ENCODE measurements around the gene FCN1. TPM values are rescaled to one million over a fixed set of nuclear protein-coding genes. Genes with fewer than 3 reads are reported as not detected.

FCN1 gene
- total RNA-seq, 1 experiment from 2014 or later, result not detected

DNA sequence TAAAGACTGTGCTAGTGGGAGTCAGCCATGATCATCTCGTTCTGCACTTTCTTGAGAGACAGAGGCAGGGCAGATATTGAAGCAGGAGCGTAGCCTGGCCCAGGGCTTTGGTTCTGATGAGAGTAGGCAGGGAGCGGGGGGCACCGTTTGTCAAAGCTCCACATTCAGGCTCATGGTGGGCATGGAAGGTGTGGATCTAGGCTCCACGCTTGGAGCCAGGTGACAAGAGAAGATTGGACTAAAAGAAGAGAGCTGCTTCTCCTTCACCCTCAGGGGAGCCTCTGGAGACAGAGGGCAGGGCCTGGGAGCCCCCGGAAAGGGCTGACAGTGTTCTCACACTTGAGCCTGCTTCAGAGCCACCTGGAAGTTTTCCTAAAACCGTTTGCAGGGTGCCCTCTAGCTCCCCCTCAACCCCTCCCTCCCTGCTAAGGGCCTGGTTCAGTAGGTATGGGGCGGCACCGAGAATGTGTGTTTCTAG is 61.8 kb downstream of the FCN1 start:
- Histone ChIP-seq H3K9me3 (ENCODE audit: low read length) (no peaks in the 10 kb centered on the region), H3K9me2 (replicated peaks; ENCODE audit: low read length) (no peaks in the 10 kb centered on the region), H3K36me3 (ENCODE audit: low read depth, low read length) (no peaks in the 10 kb centered on the region), H3F3A (ENCODE audit: low read length, unreplicated experiment) (no peaks in the 10 kb centered on the region), H3K4me3 (ENCODE audit: low read length) (no peak overlapping the region), H3K27ac (ENCODE audit: low read length) (no peak overlapping the region), H4K20me1 (ENCODE audit: low read length) (no peaks in the 10 kb centered on the region), H2AFZ (ENCODE audit: low read length) (no peak overlapping the region), H3K4me2 (ENCODE audit: low read length) (no peak overlapping the region), H3K4me1 (ENCODE audit: insufficient read depth, low read length) (no peaks in the 10 kb centered on the region), H3K79me2 (ENCODE audit: low read length) (no peaks in the 10 kb centered on the region), H3K9ac (ENCODE audit: low read length) (no peak overlapping the region), H3K27me3 (ENCODE audit: low read length) (0 out of 2 replicates have a peak, but pooled peaks cover 12% of the 10 kb centered on the region)
- DNase-seq (no peak), ATAC-seq (no peak)
- intact Hi-C loops (cut with micrococcal nuclease), result no loop called here
- CTCF ChIA-PET, result no interaction called here
- TF ChIP-seq, protein P1, sequence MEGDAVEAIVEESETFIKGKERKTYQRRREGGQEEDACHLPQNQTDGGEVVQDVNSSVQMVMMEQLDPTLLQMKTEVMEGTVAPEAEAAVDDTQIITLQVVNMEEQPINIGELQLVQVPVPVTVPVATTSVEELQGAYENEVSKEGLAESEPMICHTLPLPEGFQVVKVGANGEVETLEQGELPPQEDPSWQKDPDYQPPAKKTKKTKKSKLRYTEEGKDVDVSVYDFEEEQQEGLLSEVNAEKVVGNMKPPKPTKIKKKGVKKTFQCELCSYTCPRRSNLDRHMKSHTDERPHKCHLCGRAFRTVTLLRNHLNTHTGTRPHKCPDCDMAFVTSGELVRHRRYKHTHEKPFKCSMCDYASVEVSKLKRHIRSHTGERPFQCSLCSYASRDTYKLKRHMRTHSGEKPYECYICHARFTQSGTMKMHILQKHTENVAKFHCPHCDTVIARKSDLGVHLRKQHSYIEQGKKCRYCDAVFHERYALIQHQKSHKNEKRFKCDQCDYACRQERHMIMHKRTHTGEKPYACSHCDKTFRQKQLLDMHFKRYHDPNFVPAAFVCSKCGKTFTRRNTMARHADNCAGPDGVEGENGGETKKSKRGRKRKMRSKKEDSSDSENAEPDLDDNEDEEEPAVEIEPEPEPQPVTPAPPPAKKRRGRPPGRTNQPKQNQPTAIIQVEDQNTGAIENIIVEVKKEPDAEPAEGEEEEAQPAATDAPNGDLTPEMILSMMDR (conservative IDR thresholded peaks at IDR 0.05; ENCODE audit: low read depth, low read length), result no peak
- TF ChIP-seq EZH2 (IDR thresholded peaks at IDR 0.05; ENCODE audit: low read length, unreplicated experiment) (no peak), EZH2phosphoT487 (IDR thresholded peaks at IDR 0.05; ENCODE audit: borderline replicate concordance, low read length) (no peak)
- POLR2A ChIA-PET (ENCODE audit: unreplicated experiment), result no interaction called here
- no TSS peak for BruUV-seq (replicated peaks)

Other genes with a start within 250 kb of the FCN1 start
- gene FCN2, start 37.1 kb downstream of the FCN1 start, total RNA-seq (2014; rRNA removed), result not detected in 2 replicates
- 0.44 TPM in 1 of 2 replicates, not detected in the other for gene OLFM1, start 169.8 kb upstream of the FCN1 start, total RNA-seq (2014; rRNA removed)